ENCODE data around the gene MOSPD3. TPM values are rescaled to one million over a fixed set of nuclear protein-coding genes. Genes with fewer than 3 reads are reported as not detected.

The MOSPD3 gene
- total RNA-seq, 3 donors from 2014 or later, result 8.8 to 12.6 (median 11.8) TPM

DNA sequence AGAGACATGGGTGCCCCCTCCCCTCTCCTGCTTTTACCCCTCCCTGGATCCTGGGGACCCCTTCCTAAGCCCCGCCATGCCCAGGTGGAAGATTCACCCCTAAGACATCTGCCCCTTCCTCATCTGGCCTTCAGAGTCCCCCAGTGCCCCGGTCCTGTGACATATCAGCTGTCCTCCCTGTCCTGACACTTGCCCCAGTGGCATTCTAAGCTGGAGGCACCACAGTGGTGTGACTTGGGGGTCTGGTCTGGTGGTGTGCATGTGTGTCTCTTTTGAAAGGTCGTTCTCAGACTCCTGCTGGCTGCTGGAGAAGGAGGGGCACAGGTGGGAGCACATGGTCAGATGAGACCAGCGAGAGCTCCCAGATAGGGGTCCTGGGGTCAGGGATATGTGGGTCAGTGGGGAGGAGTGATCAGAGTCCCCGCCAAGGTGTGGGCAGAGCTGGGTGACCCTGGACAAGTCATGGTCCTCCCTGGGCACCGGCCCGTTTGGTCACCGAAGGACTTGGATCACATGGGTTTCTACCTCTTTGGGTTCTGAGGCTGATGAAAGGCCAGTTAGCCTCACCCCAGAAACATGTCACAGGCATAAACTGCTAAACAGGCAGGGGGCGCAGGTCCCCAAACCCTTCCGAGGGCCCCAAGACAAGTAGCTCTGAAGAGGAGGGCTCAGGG, 29.7 kb downstream of the MOSPD3 start:
- Histone ChIP-seq H3K4me3 (no peak overlapping the region), H3K36me3 (no peaks in the 10 kb centered on the region), H3K27ac (no peak overlapping the region), H3K4me1 (no peaks in the 10 kb centered on the region), H3K9me3 (no peaks in the 10 kb centered on the region), H3K27me3 (peaks cover 7 to 18% of the 10 kb centered on the region in 2 donors)
- no peak for DNase-seq (ENCODE audit: low spot score in 2 of 2)
- intact Hi-C loops (cut with DNase I; ENCODE audit: low total_unique reads), result no loop called here
- TF ChIP-seq, protein P1, sequence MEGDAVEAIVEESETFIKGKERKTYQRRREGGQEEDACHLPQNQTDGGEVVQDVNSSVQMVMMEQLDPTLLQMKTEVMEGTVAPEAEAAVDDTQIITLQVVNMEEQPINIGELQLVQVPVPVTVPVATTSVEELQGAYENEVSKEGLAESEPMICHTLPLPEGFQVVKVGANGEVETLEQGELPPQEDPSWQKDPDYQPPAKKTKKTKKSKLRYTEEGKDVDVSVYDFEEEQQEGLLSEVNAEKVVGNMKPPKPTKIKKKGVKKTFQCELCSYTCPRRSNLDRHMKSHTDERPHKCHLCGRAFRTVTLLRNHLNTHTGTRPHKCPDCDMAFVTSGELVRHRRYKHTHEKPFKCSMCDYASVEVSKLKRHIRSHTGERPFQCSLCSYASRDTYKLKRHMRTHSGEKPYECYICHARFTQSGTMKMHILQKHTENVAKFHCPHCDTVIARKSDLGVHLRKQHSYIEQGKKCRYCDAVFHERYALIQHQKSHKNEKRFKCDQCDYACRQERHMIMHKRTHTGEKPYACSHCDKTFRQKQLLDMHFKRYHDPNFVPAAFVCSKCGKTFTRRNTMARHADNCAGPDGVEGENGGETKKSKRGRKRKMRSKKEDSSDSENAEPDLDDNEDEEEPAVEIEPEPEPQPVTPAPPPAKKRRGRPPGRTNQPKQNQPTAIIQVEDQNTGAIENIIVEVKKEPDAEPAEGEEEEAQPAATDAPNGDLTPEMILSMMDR (IDR thresholded peaks at IDR 0.05), result no peak
- TF ChIP-seq POLR2AphosphoS5 (IDR thresholded peaks at IDR 0.05) (no peak), POLR2A (IDR thresholded peaks at IDR 0.05) (no peak)

DNA sequence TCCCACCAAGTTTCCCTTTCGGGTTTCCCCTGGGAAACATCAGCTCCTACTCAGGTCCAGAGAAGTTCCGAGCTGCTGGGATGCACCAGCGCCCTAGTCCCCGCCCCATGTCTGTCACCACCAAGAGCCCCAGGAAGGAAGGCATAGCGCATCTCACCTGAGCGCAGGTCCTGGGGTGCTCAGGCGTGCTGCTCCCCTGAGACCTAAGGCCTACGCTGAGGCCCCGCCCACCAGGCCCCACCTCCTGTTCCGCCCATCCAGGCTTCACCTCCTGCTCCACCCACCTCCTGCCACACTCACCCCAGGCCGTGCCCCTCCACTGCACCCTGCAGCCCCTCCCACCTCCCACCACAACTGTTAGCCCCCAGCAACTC, 30.2 kb downstream of the MOSPD3 start:
- H3K27ac ChIP-seq, result no peak overlapping the region
- H3K27me3 ChIP-seq, result peaks cover 7 to 23% of the 10 kb centered on the region in 2 donors
- no peak for DNase-seq (ENCODE audit: low spot score in 2 of 2)
- H3K36me3 ChIP-seq, result no peaks in the 10 kb centered on the region
- no peaks in the 10 kb centered on the region for H3K9me3 ChIP-seq
- TF ChIP-seq, protein P1 (IDR thresholded peaks at IDR 0.05), result no peak
- TF ChIP-seq POLR2A (IDR thresholded peaks at IDR 0.05) (no peak), POLR2AphosphoS5 (IDR thresholded peaks at IDR 0.05) (no peak)
- H3K4me3 ChIP-seq, result no peak overlapping the region
- no peaks in the 10 kb centered on the region for H3K4me1 ChIP-seq
- intact Hi-C loops (cut with DNase I; ENCODE audit: low total_unique reads), result no loop called here

DNA sequence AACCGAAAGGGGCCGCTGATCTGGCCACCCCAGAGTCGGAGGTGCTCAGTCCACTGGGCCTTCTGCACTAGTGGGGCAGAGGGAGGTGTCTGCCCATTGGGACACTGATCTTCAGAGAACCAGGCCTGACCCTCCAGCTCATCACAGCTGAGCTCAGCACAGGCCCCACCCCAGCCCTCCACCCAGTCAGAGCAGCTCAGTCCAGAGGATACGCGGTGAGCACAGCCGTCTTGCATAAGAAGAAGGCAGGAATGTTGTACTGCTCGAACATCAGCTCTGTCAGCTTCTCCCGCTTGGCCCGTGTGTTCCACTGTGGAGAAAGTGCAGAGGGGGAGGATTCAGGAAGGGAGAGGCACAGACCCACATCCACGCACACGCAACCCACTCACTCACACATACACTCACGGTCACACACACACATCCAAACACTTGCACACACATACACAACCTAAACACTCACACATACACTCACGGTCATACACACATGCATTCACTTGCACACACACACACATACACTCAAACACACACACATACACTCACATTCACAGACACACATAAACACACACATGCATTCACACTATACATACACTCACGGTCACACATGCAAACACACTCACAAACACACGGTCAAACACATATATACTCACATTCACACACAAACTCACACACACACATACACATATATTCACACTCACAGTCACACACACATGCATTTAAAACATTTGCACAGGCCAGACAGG, 37.7 kb downstream of the MOSPD3 start:
- no peak for DNase-seq (ENCODE audit: low spot score in 2 of 2)
- Histone ChIP-seq H3K27ac (no peak overlapping the region), H3K27me3 (peaks cover 3 to 19% of the 10 kb centered on the region in 2 donors), H3K9me3 (no peaks in the 10 kb centered on the region), H3K36me3 (no peaks in the 10 kb centered on the region), H3K4me3 (no peak overlapping the region), H3K4me1 (no peaks in the 10 kb centered on the region)
- no peak for TF ChIP-seq POLR2AphosphoS5 (IDR thresholded peaks at IDR 0.05)
- TF ChIP-seq, protein P1 (IDR thresholded peaks at IDR 0.05), result no peak
- no peak for TF ChIP-seq POLR2A (IDR thresholded peaks at IDR 0.05)
- intact Hi-C loops (cut with DNase I; ENCODE audit: low total_unique reads), result no loop called here

DNA sequence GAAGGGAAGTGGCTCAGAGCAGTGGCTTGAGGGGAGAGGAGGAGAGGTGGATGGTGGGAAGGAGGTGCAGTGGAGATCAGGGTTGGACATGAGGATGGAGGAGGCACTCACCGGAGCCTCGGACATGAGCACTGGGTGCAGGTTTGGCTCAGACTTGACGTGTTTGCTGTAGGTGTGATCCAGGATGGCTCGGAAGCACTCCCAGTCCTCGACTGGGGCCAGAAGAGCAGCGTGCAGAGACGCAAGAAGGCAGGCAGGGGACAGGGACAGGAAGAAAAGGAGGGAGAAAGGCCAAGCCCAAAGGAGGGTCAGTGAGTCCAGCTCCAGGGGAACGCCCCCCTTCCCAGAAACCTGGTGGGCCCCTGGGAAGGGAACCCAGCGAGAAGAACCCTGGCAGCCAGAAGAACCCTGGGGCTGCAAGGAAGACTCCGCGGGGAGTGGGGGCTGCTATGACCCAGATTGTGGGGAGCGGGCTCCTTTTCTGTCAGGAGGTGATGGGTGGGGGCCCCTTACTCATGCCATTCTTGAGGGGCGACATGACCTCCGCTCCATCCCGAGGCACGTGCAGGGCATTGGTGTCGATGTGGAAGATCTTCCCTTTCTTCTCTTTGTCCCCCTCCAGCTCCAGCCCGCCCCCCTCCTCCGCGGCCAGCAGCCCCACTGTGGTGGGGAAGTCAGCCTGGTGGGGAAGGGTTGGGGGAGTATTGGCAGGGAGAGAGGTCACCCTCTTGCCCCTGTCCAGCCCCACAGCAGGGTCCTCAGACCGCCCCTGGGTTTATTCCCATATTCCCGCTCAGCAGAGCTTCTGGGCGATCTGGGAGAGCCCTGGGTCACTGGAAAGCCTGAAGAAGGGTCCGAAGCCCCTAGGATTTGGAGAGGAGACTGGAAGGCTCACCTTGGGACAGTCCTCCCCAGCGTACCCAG, 42.8 kb downstream of the MOSPD3 start:
- TF ChIP-seq POLR2AphosphoS5 (IDR thresholded peaks at IDR 0.05) (no peak), POLR2A (IDR thresholded peaks at IDR 0.05) (no peak)
- TF ChIP-seq, protein P1 (IDR thresholded peaks at IDR 0.05), result no peak
- H3K9me3 ChIP-seq, result no peaks in the 10 kb centered on the region
- no peak for DNase-seq (ENCODE audit: low spot score in 2 of 2)
- no peak overlapping the region for H3K4me3 ChIP-seq
- H3K36me3 ChIP-seq, result no peaks in the 10 kb centered on the region
- H3K27ac ChIP-seq, result no peak overlapping the region
- H3K4me1 ChIP-seq, result no peaks in the 10 kb centered on the region
- peaks cover 12 to 43% of the 10 kb centered on the region in 2 donors for H3K27me3 ChIP-seq
- intact Hi-C loops (cut with DNase I; ENCODE audit: low total_unique reads), result no loop called here
